Activated gamma-delta T cell (primary cell): ENCODE data around the gene FUT6.

Experiments
- DNase-seq: peaks from one replicate; lab custom pipeline; 2025; lab: John Stamatoyannopoulos, UW

The FUT6 gene

DNA sequence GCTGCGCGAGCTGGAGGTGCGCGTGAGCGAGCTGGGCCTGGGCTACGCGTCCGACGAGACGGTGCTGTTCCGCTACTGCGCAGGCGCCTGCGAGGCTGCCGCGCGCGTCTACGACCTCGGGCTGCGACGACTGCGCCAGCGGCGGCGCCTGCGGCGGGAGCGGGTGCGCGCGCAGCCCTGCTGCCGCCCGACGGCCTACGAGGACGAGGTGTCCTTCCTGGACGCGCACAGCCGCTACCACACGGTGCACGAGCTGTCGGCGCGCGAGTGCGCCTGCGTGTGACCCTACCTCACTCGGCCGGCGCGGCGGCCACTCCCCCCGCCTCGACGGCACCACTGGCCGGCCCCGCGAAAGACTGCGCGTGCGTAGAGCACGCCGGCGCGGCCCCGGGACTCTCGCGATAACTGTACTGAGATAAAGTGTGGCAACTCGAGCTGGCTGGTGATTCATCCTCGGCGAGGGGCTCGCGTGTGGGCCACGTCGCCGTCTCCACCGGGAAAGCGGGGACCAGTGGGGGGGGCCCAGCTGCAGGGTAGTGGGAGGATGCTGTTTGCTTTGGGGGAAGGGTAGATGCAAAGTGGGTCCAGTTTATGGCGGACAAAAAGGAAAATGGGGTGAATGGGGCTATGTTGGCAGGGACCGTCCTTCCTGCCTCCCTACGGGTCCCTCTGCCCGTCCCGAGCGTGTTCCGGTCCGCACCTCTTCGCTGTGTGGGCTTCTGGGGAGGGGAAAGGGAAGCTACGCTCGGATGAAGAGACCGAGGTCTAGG, 11.4 kb downstream of the FUT6 start:
- DNase-seq: peak; percentile 88

GRCh38 chr19:5827342-5827890, 12.1 kb downstream of the FUT6 start:
- DNase-seq: no peak

DNA sequence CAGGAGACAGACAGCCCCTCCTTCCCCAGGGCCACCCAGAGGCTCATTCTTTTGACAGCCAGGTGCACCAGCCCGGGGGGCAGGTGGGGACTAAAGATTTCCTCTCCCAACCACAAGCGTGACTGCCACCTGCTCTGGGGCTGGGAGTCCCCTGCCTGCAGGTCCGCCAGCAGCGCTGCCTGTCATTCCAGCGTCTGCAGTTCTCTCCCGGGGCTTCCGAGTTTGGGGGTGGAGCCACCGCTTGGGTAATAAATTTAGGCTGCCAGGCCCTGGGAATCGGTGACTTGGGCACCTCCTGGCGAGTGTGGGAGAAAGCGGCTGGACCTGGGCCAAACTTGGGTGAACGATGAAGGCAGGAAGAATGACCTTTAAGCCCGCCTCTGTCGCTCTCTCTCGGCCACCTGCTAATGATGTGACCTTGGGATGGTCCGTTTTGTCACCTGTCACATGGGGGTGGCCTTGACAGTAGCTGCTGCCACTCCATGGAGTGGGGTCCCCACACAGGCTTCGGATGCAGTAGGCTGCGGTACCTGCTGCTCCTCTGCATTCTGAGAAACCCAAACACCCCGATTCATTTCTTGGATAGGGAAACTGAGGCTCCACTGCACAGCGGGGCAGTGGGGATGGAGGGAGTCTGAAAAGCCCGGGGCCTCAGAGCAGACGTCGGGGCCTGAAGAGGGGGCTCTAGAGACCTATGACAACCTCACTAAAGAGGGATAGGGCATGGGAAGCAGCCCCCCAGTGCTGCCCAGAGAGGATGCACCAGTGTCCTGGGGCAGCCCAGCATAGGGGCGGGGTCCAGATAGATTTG, 12.8 kb downstream of the FUT6 start:
- DNase-seq: no peak

DNA sequence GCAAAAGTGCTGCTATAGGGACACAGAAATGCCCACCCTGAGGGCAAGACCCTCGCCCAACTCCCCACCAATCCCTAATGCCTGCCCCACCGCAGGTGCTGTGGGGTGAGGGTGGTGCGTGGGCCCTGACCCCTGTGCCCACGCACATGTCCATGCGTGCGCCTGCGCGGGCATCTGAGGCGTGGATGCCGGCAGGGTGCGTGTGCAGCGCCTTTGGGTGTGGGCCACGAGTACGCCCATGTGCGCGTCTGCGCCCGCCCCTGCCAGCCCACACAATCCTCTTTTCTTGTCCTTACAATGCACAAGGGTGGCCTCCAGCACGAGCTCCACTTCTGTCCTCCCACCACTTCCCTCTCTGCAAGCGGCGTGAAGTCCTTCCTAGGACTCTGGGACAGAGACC, 14.3 kb downstream of the FUT6 start:
- DNase-seq: no peak

- DNase-seq: no peak
Observed at GRCh38 chr19:5824751-5825150, 14.8 kb downstream of the FUT6 start.

DNA sequence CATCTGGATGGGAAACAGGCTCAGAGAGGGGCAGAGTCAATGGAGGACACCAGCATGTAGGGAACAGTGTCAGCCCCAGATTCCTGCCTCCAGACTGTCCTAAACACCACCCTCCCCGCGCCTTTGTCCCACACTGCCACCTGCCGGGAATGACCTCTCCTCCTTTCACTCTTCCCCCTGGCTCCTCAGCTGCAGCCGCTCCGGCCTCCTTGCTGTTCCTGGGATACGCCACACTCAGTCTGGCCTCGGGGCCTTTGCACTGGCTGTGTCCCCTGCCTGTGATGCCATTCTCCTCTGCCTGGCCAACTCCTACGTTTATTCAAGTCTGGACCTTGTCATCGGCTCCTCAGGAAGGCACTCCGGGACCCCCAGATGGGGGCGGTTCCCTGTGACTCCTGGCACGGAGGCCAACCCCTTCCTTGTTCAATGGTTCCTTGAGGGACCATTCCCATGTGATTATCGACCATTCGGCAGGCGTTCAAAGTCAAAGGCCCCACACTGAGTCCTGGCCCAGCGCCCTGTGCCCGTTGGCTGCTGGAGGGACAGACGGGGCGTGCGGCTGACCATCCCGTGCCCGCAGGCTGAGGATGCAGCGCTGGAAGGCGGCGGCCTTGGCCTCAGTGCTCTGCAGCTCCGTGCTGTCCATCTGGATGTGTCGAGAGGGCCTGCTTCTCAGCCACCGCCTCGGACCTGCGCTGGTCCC, 15.8 kb downstream of the FUT6 start:
- no peak for DNase-seq

DNA sequence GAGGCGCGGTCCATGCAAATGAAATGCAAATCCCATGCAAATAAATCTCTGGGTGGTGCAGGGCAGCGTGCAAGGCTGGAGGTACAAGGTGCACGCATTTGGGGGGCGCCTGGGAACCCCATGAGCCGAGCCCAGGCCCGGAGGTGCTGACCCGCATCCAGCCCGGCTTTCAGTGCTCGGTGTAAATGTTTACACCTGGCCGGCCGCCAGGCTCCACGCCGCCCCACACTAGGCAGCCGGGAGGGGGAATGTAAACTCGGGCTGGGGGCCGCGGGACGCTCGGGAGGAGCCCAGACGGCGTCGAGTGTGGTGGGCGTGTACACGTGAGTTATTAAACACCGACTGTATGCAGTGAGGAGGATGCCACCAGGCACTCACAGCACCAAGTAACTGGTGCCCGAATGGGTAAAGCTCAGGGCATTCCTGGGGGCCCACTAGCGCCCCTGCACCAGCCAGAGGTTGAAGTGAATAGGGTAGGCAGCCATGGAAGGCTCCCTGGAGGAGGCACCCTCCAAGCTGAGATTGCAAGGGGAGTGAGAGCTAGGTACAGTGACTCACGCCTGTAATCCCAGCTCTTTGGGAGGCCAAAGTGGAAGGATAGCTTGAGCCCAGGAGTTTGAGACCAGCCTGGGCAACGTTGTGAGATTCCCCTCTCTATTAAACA, 17.2 kb downstream of the FUT6 start:
- DNase-seq: no peak

DNA sequence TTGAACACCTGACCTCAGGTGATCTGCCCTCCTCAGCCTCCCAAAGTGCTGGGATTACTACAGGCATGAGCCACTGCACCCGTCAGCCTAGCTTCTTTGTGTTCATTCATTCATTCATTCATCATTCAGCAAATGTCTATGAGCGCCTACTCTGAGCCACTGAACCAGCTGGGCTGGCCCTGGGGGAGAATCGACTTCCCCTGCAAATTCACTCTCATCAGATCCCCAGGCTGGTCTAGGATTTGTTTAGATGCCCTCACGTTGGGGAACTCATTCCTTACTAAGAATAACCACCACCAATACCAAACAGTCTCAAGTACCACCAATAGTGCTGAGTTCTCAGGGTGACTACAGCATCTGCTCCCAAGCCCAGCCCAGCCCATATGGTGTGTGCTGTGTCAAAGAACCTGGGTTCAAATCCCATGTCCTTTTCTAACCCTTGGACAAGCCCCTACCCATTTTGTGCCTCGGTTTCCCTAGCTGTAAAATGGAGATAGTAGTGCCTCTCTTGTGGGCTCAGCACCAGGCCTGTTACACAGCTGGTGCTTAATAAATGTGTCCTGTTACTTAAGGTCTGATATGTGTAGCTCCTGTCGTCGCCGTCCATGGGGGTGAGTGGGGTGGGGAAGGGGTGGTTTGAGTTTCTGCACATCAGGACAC, 17.9 kb downstream of the FUT6 start:
- DNase-seq: no peak

GRCh38 chr19:5820785-5821184, 18.7 kb downstream of the FUT6 start:
- DNase-seq: no peak

DNA sequence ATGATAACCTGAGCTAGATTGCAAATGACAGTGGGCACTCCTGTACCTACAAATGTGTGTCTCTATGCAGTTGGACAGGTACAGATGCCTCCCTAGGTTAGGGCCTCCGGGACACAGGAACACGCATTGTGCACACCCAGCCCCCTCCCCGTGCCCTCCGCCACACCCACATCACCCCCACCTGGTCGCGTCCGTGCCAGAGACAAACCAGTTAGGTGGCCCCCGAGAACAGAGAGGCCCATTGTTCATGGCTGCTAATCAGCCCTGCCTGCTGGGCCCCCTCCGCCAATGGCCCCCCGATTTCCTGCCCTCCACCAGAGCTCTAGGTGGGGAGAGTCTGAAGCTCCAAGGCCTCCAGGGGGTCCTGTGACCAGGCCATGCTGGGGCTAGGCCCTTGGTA, 20.9 kb downstream of the FUT6 start:
- no peak for DNase-seq

GRCh38 chr19:5817218-5817617, 22.3 kb downstream of the FUT6 start:
- DNase-seq: no peak

DNA sequence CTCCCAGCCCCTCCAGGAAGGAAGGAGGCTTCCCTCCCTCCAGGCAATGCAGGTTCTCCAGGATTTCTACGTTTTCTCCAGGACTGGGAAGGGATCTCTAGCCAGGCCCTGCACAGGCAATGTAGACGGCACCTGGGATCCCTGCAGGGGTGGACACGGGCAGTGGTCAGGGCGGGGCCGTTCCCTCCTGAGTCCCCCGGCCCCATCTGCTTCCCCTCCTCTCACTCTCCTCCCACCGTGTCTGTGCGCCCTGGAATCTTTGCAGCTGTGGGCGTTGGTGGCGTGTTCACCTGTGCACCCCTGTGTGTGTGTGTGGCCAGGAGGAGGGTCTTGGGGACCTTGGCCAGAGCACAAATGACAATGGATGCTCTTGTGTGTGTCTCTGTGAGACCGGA, 24.7 kb downstream of the FUT6 start:
- no peak for DNase-seq

DNA sequence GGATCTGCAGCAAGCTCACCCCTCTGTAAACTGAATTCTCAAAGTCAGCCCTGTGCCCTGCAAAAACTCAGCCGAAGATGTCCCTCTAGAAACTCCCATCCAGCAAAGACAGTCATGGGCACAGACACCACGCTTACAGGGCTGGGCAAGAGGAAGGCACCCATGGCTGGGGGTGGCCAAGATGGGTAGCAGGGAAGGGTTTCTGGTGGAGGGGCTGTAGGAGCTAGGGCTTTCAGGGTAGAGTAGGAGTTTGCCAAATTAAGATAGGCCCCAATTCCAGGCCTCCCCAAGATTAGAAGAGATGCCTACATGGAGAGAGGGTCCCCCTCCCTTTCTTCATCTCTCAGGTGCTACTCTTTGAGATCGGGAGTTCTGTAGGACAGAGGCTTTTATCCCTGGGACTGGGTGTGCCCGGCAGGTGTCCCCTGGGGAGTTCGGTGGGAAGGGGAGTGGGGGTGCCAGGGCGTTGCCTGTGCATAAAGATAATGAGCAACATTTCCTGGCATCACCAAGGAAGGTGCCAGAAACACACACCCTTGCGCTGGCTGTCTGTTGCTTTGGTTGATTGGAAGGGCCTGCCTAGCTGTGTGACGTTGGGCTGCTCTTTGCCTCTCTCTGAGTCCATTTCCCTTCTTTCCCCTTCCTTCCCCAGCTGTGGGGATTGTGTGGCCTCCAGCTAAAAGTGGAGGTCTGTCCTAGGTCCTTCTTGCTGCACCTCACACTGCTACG, 25.2 kb downstream of the FUT6 start:
- no peak for DNase-seq

GRCh38 chr19:5811117-5811516, 28.4 kb downstream of the FUT6 start:
- no peak for DNase-seq

GRCh38 chr19:5809469-5809868, 30.0 kb downstream of the FUT6 start:
- DNase-seq: no peak

DNA sequence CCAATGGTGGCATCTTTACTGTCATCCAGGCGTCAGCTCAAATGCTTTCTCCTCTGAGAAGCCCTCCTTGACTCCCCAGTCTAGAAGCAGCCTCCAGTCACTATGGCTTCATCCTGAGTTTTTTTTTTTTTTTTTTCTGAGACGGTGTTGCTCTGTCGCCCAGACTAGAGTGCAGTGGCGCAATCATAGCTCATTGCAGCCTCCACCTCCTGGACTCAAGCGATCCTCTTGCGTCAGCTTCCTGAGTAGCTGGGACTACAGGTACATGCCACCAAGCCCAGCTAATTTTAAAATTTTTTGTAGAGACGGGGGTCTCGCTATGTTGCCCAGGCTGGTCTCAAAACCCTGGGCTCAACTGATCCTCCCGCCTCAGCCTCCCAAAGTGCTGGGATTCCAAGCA, 30.4 kb downstream of the FUT6 start:
- no peak for DNase-seq

- DNase-seq: no peak
Observed at GRCh38 chr19:5808120-5808816, 31.2 kb downstream of the FUT6 start.

- no peak for DNase-seq
Observed at GRCh38 chr19:5806905-5807304, 32.6 kb downstream of the FUT6 start.

DNA sequence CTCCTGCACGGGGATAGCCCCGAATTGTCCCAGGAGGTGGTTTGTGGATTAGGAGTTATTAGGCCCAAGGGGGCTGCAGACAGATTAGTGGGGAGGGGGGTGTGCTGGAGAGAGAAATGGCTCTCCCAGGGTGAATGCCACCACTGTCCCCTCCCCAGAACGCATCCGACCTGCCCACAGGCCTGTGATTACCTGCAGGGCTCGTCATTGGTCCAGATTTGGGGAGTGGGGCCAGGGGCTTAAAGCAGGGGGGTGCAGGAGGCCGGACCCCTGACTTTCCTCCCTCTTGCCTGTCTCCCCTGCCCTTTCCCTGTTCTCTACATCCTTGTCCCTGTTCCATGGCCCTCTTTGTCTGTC, 33.4 kb downstream of the FUT6 start:
- no peak for DNase-seq

DNA sequence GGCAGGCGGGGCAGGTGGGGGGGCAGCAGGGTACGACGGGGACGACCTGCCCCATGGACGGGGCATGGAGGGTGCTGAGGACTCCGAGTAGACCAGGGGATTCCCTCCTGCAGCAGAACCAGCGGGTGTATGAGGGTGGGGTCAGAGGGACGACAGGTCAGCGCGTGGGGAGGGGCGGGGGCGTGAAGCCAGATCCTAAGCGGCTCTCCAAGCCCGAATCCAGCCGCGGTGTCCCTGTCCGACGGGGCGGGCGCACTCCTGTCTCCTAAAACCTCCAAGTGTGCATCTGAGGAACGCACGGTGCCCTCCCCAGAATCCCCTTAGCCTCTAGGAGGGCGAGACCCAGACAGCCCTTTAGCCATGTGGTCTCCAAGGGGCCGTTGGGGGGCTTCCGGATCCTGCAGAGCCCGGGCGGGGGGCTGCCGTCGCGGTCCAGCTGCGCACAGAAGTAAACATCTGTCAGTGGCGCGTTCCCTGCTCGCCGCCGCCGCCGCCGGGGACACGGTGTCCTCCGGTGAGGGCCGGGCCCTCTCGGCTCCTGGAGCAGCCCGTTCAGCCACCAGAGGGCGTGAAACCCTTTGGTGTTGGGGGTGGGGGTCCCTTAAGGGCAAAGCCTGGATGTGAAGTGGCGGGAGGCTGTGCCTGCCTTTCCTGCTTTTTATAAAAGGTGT, 33.9 kb downstream of the FUT6 start:
- no peak for DNase-seq
